Liver (tissue), 9 donors: ENCODE measurements around the gene SORCS2. TPM values are rescaled to one million over a fixed set of nuclear protein-coding genes. Genes with fewer than 3 reads are reported as not detected.

Experiments used
- DNase-seq: peaks from one replicate; pipeline ENCODE4 v3.0.0-alpha.2; 2017; ENCODE audit warnings: low spot score
- H3K27ac ChIP-seq, 2 donors: one replicate each; pipeline ENCODE4 v1.7.0; 2013; ENCODE audit warnings: inconsistent platforms in 2 of 2, low read length in 2 of 2, control low read depth in 1 of 2, low read depth in 1 of 2, mild to moderate bottlenecking in 1 of 2
- H3K27me3 ChIP-seq, 4 donors: one replicate each; pipeline versions ENCODE4 v1.6.1 to v1.7.0; 2013; ENCODE audit warnings: low read length in 3 of 4, inconsistent platforms in 1 of 4, mild to moderate bottlenecking in 1 of 4, moderate library complexity in 1 of 4; ENCODE audit not compliant: control insufficient read depth in 4 of 4, insufficient read depth in 4 of 4
- H3K36me3 ChIP-seq, 4 donors: one replicate each; pipeline versions ENCODE4 v1.6.1 to v1.7.0; 2013; ENCODE audit warnings: low read length in 3 of 4, mild to moderate bottlenecking in 3 of 4, low read depth in 1 of 4, moderate library complexity in 1 of 4; ENCODE audit not compliant: control insufficient read depth in 4 of 4, insufficient read depth in 3 of 4
- H3K4me1 ChIP-seq, 4 donors: one replicate each; pipeline versions ENCODE4 v1.6.1 to v1.7.0; 2013; ENCODE audit warnings: low read length in 3 of 4, mild to moderate bottlenecking in 3 of 4, moderate library complexity in 1 of 4; ENCODE audit not compliant: control insufficient read depth in 4 of 4, insufficient read depth in 4 of 4
- H3K4me3 ChIP-seq, 3 donors: one replicate each; pipeline versions ENCODE4 v1.6.1 to v1.7.0; 2013; ENCODE audit warnings: low read length in 3 of 3, control low read depth in 1 of 3, low read depth in 1 of 3, mild to moderate bottlenecking in 1 of 3
- H3K9ac ChIP-seq, 2 donors: one replicate each; pipeline ENCODE4 v1.7.0; 2013; ENCODE audit warnings: low read length in 2 of 2, mild to moderate bottlenecking in 2 of 2, moderate library complexity in 2 of 2, control low read depth in 1 of 2, low read depth in 1 of 2
- H3K9me3 ChIP-seq, 4 donors: one replicate each; pipeline versions ENCODE4 v1.6.1 to v1.7.0; 2013; ENCODE audit warnings: low read length in 3 of 4; ENCODE audit not compliant: control insufficient read depth in 4 of 4
- EGR1 ChIP-seq, 2 donors: IDR thresholded peaks; 2 replicates each; pipeline ENCODE4 v1.6.1; 2016 to 2018; ENCODE audit warnings: antibody characterized with exemption in 2 of 2, low read depth in 2 of 2
- FOXA2 ChIP-seq: IDR thresholded peaks from 2 replicates; pipeline ENCODE4 v1.6.1; 2016; ENCODE audit warnings: antibody characterized with exemption
- HNF4A ChIP-seq, 2 donors: conservative IDR thresholded peaks; 2 replicates each; pipeline ENCODE4 v1.6.1; 2016; ENCODE audit warnings: antibody characterized with exemption in 2 of 2, mild to moderate bottlenecking in 2 of 2
- JUND ChIP-seq, 2 donors: IDR thresholded peaks; 2 replicates each; pipeline ENCODE4 v1.6.1; 2016; ENCODE audit warnings: antibody characterized with exemption in 2 of 2
- RAD21 ChIP-seq, 2 donors: IDR thresholded peaks; 2 replicates each; pipeline ENCODE4 v1.6.1; 2016; ENCODE audit warnings: antibody characterized with exemption in 2 of 2, mild to moderate bottlenecking in 2 of 2
- RXRA ChIP-seq, 2 donors: IDR thresholded peaks; 2 replicates each; pipeline ENCODE4 v1.6.1; 2017 to 2018; ENCODE audit warnings: antibody characterized with exemption in 2 of 2, mild to moderate bottlenecking in 1 of 2
- SP1 ChIP-seq: IDR thresholded peaks from 2 replicates; pipeline ENCODE4 v1.6.1; 2018; ENCODE audit warnings: antibody characterized with exemption, mild to moderate bottlenecking
- TAF1 ChIP-seq: conservative IDR thresholded peaks from 2 replicates; pipeline ENCODE4 v1.6.1; 2016; ENCODE audit warnings: antibody characterized with exemption, mild to moderate bottlenecking
- YY1 ChIP-seq: IDR thresholded peaks from 2 replicates; pipeline ENCODE4 v1.6.1; 2016; ENCODE audit warnings: antibody characterized with exemption, mild to moderate bottlenecking
- WGBS: extraction: QIAGEN DNeasy Blood & Tissue Kit; methylation state at CpG from one replicate; pipeline ENCODE4 v1.1.7; 2013; 5-methylcytosine and 5-hydroxymethylcytosine counted together
- polyA plus RNA-seq, 2 donors: library from polyadenylated mRNA; stranded (reverse) in 1 of 2; unstranded in 1 of 2; fragments of 200-250 nt in 1 of 2; fragments of >200 nt in 1 of 2; fragmentation: Nextera tagmentation in 1 of 2; extraction: Ambion mirVana in 1 of 2; gene quantifications; one replicate each; pipeline versions ENCODE4 v1.2.1 to v1.2.3, GENCODE V29; 2013 to 2015
- total RNA-seq, 2 donors: library from RNA; depleted of rRNA; stranded (reverse); fragments of >200 nt; gene quantifications; one replicate each; pipeline ENCODE4 v1.2.3, GENCODE V29; 2014
- TF ChIP-seq, protein P1 (sequence below): IDR thresholded peaks from 2 replicates; pipeline ENCODE4 v1.6.1; 2016; ENCODE audit warnings: antibody characterized with exemption
- TF ChIP-seq, protein P2 (sequence below): IDR thresholded peaks from 2 replicates; pipeline ENCODE4 v1.6.1; 2016; ENCODE audit warnings: antibody characterized with exemption, mild to moderate bottlenecking
- donor health status: healthy.
- donor health status: healthy.
- donor health status: healthy.
- donor health status: healthy.
- donor health status: healthy.

Gene SORCS2
- total and polyA plus RNA-seq, 4 donors = 0.10 to 1.4 (median 0.92) TPM

GRCh38 chr4:7268941-7269340 is 76.6 kb downstream of the SORCS2 start (continued):
- TF ChIP-seq RAD21 (IDR thresholded peaks at IDR 0.05) (no peak), RXRA (IDR thresholded peaks at IDR 0.05) (no peak), JUND (IDR thresholded peaks at IDR 0.05) (no peak)
- TF ChIP-seq, protein P1, sequence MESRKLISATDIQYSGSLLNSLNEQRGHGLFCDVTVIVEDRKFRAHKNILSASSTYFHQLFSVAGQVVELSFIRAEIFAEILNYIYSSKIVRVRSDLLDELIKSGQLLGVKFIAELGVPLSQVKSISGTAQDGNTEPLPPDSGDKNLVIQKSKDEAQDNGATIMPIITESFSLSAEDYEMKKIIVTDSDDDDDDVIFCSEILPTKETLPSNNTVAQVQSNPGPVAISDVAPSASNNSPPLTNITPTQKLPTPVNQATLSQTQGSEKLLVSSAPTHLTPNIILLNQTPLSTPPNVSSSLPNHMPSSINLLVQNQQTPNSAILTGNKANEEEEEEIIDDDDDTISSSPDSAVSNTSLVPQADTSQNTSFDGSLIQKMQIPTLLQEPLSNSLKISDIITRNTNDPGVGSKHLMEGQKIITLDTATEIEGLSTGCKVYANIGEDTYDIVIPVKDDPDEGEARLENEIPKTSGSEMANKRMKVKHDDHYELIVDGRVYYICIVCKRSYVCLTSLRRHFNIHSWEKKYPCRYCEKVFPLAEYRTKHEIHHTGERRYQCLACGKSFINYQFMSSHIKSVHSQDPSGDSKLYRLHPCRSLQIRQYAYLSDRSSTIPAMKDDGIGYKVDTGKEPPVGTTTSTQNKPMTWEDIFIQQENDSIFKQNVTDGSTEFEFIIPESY = no peak

DNA sequence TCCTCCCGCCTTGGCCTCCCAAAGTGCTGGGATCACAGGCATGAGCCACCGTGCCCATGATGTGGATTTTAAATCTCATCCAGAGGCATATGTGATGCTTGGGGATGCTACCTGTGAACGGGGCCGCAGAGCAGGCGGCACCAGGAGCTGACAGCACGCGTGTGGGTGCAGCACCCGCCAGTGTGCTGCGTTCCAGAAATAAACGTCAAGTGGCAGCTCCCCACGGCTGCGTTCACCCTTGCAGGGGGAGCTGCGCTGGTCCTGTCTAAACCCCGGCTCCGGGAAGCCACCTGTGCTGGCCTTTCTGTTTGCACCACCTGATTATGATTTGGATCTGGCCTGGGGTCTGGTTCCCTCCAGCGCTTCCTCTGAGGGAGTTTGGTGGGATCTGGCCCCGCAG is 77.8 kb downstream of the SORCS2 start:
- no peak for DNase-seq
- H3K9me3 ChIP-seq = no peaks in the 10 kb centered on the region
- H3K9ac ChIP-seq = no peak overlapping the region
- no peak overlapping the region for H3K4me3 ChIP-seq
- H3K4me1 ChIP-seq = peaks cover 0 to 5% (median 0%) of the 10 kb centered on the region in 4 donors
- H3K36me3 ChIP-seq = no peaks in the 10 kb centered on the region
- H3K27me3 ChIP-seq = no peaks in the 10 kb centered on the region
- no peak for TF ChIP-seq JUND (IDR thresholded peaks at IDR 0.05)
- no peak for TF ChIP-seq RAD21 (IDR thresholded peaks at IDR 0.05)
- TF ChIP-seq EGR1 (IDR thresholded peaks at IDR 0.05; ENCODE audit: low read depth in 2 of 2) = no peak
- TF ChIP-seq RXRA (IDR thresholded peaks at IDR 0.05) = no peak
- TF ChIP-seq, protein P1 = no peak
- no peak for TF ChIP-seq HNF4A (conservative IDR thresholded peaks at IDR 0.05)
- TF ChIP-seq FOXA2 = no peak
- TF ChIP-seq YY1 = no peak
- H3K27ac ChIP-seq = no peak overlapping the region
- 97% methylated on average over 17 of the region's 17 CpGs for WGBS

- H3K4me3 ChIP-seq = no peak overlapping the region
- no peaks in the 10 kb centered on the region for H3K27me3 ChIP-seq
- H3K36me3 ChIP-seq = no peaks in the 10 kb centered on the region
- H3K4me1 ChIP-seq = peaks cover 0 to 5% (median 0%) of the 10 kb centered on the region in 4 donors
- H3K27ac ChIP-seq = no peak overlapping the region
- TF ChIP-seq FOXA2 (no peak), TAF1 (no peak), JUND (IDR thresholded peaks at IDR 0.05) (no peak), SP1 (no peak), RXRA (IDR thresholded peaks at IDR 0.05) (no peak), EGR1 (IDR thresholded peaks at IDR 0.05; ENCODE audit: low read depth in 2 of 2) (no peak), RAD21 (IDR thresholded peaks at IDR 0.05) (no peak)
- TF ChIP-seq, protein P2, sequence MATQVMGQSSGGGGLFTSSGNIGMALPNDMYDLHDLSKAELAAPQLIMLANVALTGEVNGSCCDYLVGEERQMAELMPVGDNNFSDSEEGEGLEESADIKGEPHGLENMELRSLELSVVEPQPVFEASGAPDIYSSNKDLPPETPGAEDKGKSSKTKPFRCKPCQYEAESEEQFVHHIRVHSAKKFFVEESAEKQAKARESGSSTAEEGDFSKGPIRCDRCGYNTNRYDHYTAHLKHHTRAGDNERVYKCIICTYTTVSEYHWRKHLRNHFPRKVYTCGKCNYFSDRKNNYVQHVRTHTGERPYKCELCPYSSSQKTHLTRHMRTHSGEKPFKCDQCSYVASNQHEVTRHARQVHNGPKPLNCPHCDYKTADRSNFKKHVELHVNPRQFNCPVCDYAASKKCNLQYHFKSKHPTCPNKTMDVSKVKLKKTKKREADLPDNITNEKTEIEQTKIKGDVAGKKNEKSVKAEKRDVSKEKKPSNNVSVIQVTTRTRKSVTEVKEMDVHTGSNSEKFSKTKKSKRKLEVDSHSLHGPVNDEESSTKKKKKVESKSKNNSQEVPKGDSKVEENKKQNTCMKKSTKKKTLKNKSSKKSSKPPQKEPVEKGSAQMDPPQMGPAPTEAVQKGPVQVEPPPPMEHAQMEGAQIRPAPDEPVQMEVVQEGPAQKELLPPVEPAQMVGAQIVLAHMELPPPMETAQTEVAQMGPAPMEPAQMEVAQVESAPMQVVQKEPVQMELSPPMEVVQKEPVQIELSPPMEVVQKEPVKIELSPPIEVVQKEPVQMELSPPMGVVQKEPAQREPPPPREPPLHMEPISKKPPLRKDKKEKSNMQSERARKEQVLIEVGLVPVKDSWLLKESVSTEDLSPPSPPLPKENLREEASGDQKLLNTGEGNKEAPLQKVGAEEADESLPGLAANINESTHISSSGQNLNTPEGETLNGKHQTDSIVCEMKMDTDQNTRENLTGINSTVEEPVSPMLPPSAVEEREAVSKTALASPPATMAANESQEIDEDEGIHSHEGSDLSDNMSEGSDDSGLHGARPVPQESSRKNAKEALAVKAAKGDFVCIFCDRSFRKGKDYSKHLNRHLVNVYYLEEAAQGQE = no peak
- TF ChIP-seq, protein P1 = no peak
- no peak overlapping the region for H3K9ac ChIP-seq
- no peak for DNase-seq
- 88% methylated on average over 10 of the region's 10 CpGs for WGBS
- no peaks in the 10 kb centered on the region for H3K9me3 ChIP-seq
Observed at GRCh38 chr4:7272404-7272803, 80.1 kb downstream of the SORCS2 start.
